OCI-LY7 (cell line): ENCODE results near the gene PHF21B. TPM values are rescaled to one million over a fixed set of nuclear protein-coding genes. Genes with fewer than 3 reads are reported as not detected.

Experiments used
- BruUV-seq: library from RNA; stranded (reverse); fragments of 400-500 nt; replicated peaks from 2 replicates; lab custom pipeline; 2021; lab: Mats Ljungman, UMichigan
- CTCF ChIA-PET: fragments of 300-600 bp; sonication (Branson Sonifier 250); formaldehyde crosslinking; loops from one replicate; lab custom pipeline; 2022; ENCODE audit warnings: antibody characterized with exemption; ENCODE audit not compliant: unreplicated experiment; lab: Charles Lee
- POLR2A ChIA-PET: fragments of 300-600 bp; sonication (Branson Sonifier 250); formaldehyde crosslinking; loops from one replicate; lab custom pipeline; 2022; ENCODE audit warnings: antibody characterized with exemption; lab: Charles Lee
- DNase-seq: peaks from one replicate; pipeline ENCODE4 v3.0.0-alpha.2; 2015; ENCODE audit warnings: low spot score
- H2AFZ ChIP-seq: fragments of 200-600 bp; sonication (generic), shearing (Covaris generic); 2 replicates; pipeline ENCODE4 v1.6.1; 2014; ENCODE audit warnings: mild to moderate bottlenecking, antibody characterized with exemption, low read length, moderate library complexity
- H3K27ac ChIP-seq: fragments of 200-600 bp; sonication (generic); 2 replicates; pipeline ENCODE4 v1.5.1; 2014; ENCODE audit warnings: mixed run types, low read depth, mild to moderate bottlenecking, moderate library complexity, low read length, inconsistent platforms; ENCODE audit not compliant: poor library complexity, severe bottlenecking
- H3K36me3 ChIP-seq: fragments of 200-600 bp; sonication (generic); 2 replicates; pipeline ENCODE4 v1.6.1; 2014; ENCODE audit warnings: mild to moderate bottlenecking, antibody characterized with exemption, low read length, moderate library complexity, mixed read lengths; ENCODE audit not compliant: insufficient read depth
- H3K4me1 ChIP-seq: fragments of 200-600 bp; sonication (generic); 2 replicates; pipeline ENCODE4 v1.5.1; 2014; ENCODE audit warnings: mild to moderate bottlenecking, low read length; ENCODE audit not compliant: insufficient read depth, poor library complexity, severe bottlenecking
- H3K4me2 ChIP-seq: fragments of 200-600 bp; sonication (generic); 2 replicates; pipeline ENCODE4 v1.6.1; 2014; ENCODE audit warnings: mild to moderate bottlenecking, low read length
- H3K4me3 ChIP-seq: fragments of 200-600 bp; sonication (generic); 2 replicates; pipeline ENCODE4 v1.5.1; 2014; ENCODE audit warnings: mild to moderate bottlenecking, low read depth, low read length; ENCODE audit not compliant: poor library complexity, severe bottlenecking
- H3K79me2 ChIP-seq: fragments of 200-600 bp; sonication (generic); 2 replicates; pipeline ENCODE4 v1.6.1; 2016; ENCODE audit warnings: low read depth, mild to moderate bottlenecking, low read length, moderate library complexity, mixed read lengths; ENCODE audit not compliant: insufficient read depth
- H3K9me2 ChIP-seq: fragments of 200-600 bp; sonication (generic); 2 replicates; pipeline ENCODE4 v1.6.1; 2016; ENCODE audit warnings: mild to moderate bottlenecking, low read length, mixed read lengths; ENCODE audit not compliant: insufficient read depth
- H3K9me3 ChIP-seq: fragments of 200-600 bp; sonication (generic); 2 replicates; pipeline ENCODE4 v1.6.1; 2014; ENCODE audit warnings: mild to moderate bottlenecking, mixed run types, low read length, mixed read lengths
- H4K20me1 ChIP-seq: fragments of 200-600 bp; sonication (generic); 2 replicates; pipeline ENCODE4 v1.6.1; 2014; ENCODE audit warnings: mild to moderate bottlenecking, antibody characterized with exemption, low read length, moderate library complexity, mixed read lengths; ENCODE audit not compliant: insufficient read depth
- CTCF ChIP-seq: fragments of 200-600 bp; sonication (generic); conservative IDR thresholded peaks from 2 replicates; pipeline ENCODE4 v1.5.1; 2014; ENCODE audit warnings: mild to moderate bottlenecking, antibody characterized with exemption, low read length, moderate library complexity, mixed read lengths
- EZH2phosphoT487 ChIP-seq: fragments of 200-600 bp; sonication (generic); IDR thresholded peaks from 2 replicates; pipeline ENCODE4 v1.6.1; 2018; ENCODE audit warnings: low read depth, borderline replicate concordance, mild to moderate bottlenecking, mixed run types, antibody characterized with exemption, low read length, moderate library complexity, mixed read lengths
- intact Hi-C: fragments of 100-400 bp; cut with micrococcal nuclease; formaldehyde crosslinking; loops from one replicate; pipeline ENCODE4 v1.10.0; 2022; ENCODE audit not compliant: unreplicated experiment
- total RNA-seq, 2 experiments: library from RNA; depleted of rRNA in 1 of 2; stranded (reverse); fragments of >200 nt in 1 of 2; shearing (Covaris generic) in 1 of 2; gene quantifications; 2 replicates each; pipeline ENCODE4 v1.2.3, GENCODE V29; 2014 to 2022

Gene PHF21B
- total RNA-seq, 2 experiments from 2014 or later: 9.4 to 12.4 TPM

- CTCF ChIA-PET: interaction anchor here (0.6 kb wide), 1 partner anchor 245 kb away, joined by 6 read pairs; no protein-coding TSS in a partner anchor
- Histone ChIP-seq H3K9me3 (no peaks in the 10 kb centered on the region), H4K20me1 (no peaks in the 10 kb centered on the region), H3K79me2 (no peaks in the 10 kb centered on the region), H3K9me2 (no peaks in the 10 kb centered on the region), H3K4me3 (no peak overlapping the region), H3K4me2 (no peak overlapping the region), H3K27ac (no peak overlapping the region), H3K36me3 (no peaks in the 10 kb centered on the region), H3K4me1 (no peaks in the 10 kb centered on the region), H2AFZ (no peak overlapping the region)
- intact Hi-C loops: no loop called here
- TF ChIP-seq EZH2phosphoT487 (no peak), CTCF (no peak)
- no peak for DNase-seq
- POLR2A ChIA-PET: no interaction called here
- no TSS peak for BruUV-seq
These were observed 79.6 kb downstream of the PHF21B start for GRCh38 chr22:44930016-44930710.

- H4K20me1 ChIP-seq: no peaks in the 10 kb centered on the region
- no peak overlapping the region for H3K4me2 ChIP-seq
- H3K79me2 ChIP-seq: no peaks in the 10 kb centered on the region
- H3K4me3 ChIP-seq: no peak overlapping the region
- no peak for DNase-seq
- H3K4me1 ChIP-seq: no peaks in the 10 kb centered on the region
- no peaks in the 10 kb centered on the region for H3K9me2 ChIP-seq
- H2AFZ ChIP-seq: no peak overlapping the region
- POLR2A ChIA-PET: interaction anchor here (0.6 kb wide), 1 partner anchor 895 kb away, joined by 3 read pairs; no protein-coding TSS in a partner anchor
- intact Hi-C loops: no loop called here
- H3K36me3 ChIP-seq: no peaks in the 10 kb centered on the region
- CTCF ChIA-PET: no interaction called here
- H3K27ac ChIP-seq: no peak overlapping the region
- H3K9me3 ChIP-seq: no peaks in the 10 kb centered on the region
- BruUV-seq: no TSS peak
- TF ChIP-seq CTCF: no peak
- no peak for TF ChIP-seq EZH2phosphoT487
These were observed 80.3 kb downstream of the PHF21B start for GRCh38 chr22:44929359-44930015.
